GM23248 (cell line): ENCODE data around the gene MAN2B2. TPM values are rescaled to one million over a fixed set of nuclear protein-coding genes. Genes with fewer than 3 reads are reported as not detected.
A peak's percentile ranks its signal among the peaks of the same experiment; 100 is the strongest.

Source experiments
- DNase-seq: peaks from one replicate; pipeline ENCODE4 v3.0.0-alpha.2; 2015
- H2AFZ ChIP-seq: fragments of 200-600 bp; sonication (generic); 2 replicates; pipeline ENCODE4 v1.6.1; 2016; ENCODE audit warnings: antibody characterized with exemption
- H3F3A ChIP-seq: fragments of 200-600 bp; sonication (generic); 2 replicates; pipeline ENCODE4 v1.6.1; 2016; ENCODE audit warnings: mild to moderate bottlenecking, antibody characterized with exemption, mixed run types; ENCODE audit not compliant: insufficient read depth
- H3K27ac ChIP-seq: fragments of 200-600 bp; sonication (generic); 2 replicates; pipeline ENCODE4 v1.5.1; 2016; ENCODE audit warnings: mild to moderate bottlenecking
- H3K27me3 ChIP-seq: fragments of 200-600 bp; sonication (generic); replicated peaks from 2 replicates; pipeline ENCODE4 v1.6.1; 2016; ENCODE audit warnings: mild to moderate bottlenecking; ENCODE audit not compliant: insufficient read depth
- H3K36me3 ChIP-seq: fragments of 200-600 bp; sonication (generic); 2 replicates; pipeline ENCODE4 v1.6.1; 2016; ENCODE audit warnings: low read depth, mild to moderate bottlenecking
- H3K4me1 ChIP-seq: fragments of 200-600 bp; sonication (generic); 2 replicates; pipeline ENCODE4 v1.6.1; 2016; ENCODE audit warnings: mild to moderate bottlenecking; ENCODE audit not compliant: insufficient read depth
- H3K4me2 ChIP-seq: fragments of 200-600 bp; sonication (generic); one replicate; pipeline ENCODE4 v1.6.1; 2016; ENCODE audit warnings: mild to moderate bottlenecking; ENCODE audit not compliant: unreplicated experiment
- H3K4me3 ChIP-seq: fragments of 200-600 bp; sonication (generic); 2 replicates; pipeline ENCODE4 v1.5.1; 2016; ENCODE audit warnings: mild to moderate bottlenecking
- H3K79me2 ChIP-seq: fragments of 200-600 bp; sonication (generic); 2 replicates; pipeline ENCODE4 v1.6.1; 2016; ENCODE audit warnings: mild to moderate bottlenecking; ENCODE audit not compliant: insufficient read depth
- H3K9ac ChIP-seq: fragments of 200-600 bp; sonication (generic); 2 replicates; pipeline ENCODE4 v1.6.1; 2016; ENCODE audit warnings: mild to moderate bottlenecking
- H3K9me2 ChIP-seq: fragments of 200-600 bp; sonication (generic); 2 replicates; pipeline ENCODE4 v1.6.1; 2016; ENCODE audit warnings: mixed run types, mild to moderate bottlenecking, moderate library complexity; ENCODE audit not compliant: insufficient read depth
- H3K9me3 ChIP-seq: fragments of 200-600 bp; sonication (generic); one replicate; pipeline ENCODE4 v1.6.1; 2017; ENCODE audit warnings: low read depth
- H4K20me1 ChIP-seq: fragments of 200-600 bp; sonication (generic); 2 replicates; pipeline ENCODE4 v1.6.0; 2016; ENCODE audit not compliant: insufficient read depth
- EZH2 ChIP-seq: fragments of 200-600 bp; sonication (generic); IDR thresholded peaks from 2 replicates; pipeline ENCODE4 v1.6.1; 2018; ENCODE audit warnings: antibody characterized with exemption, mild to moderate bottlenecking; ENCODE audit not compliant: insufficient read depth, poor library complexity, severe bottlenecking
- EZH2phosphoT487 ChIP-seq: fragments of 200-600 bp; sonication (generic); IDR thresholded peaks from 2 replicates; pipeline ENCODE4 v1.6.1; 2018; ENCODE audit warnings: antibody characterized with exemption, moderate library complexity, mild to moderate bottlenecking, low read depth; ENCODE audit not compliant: insufficient read depth
- WGBS, 2 experiments: methylation state at CpG; one replicate each; pipeline ENCODE4 v1.1.6; 2015 to 2017; ENCODE audit warnings: low lambda C conversion rate in 2 of 2, low coverage in 1 of 2; ENCODE audit errors: missing lambda C conversion rate in 2 of 2; 5-methylcytosine and 5-hydroxymethylcytosine counted together
- in situ Hi-C: fragments of 300-500 bp; cut with MboI; formaldehyde crosslinking; loops from 2 replicates; pipeline ENCODE4 v1.15.0; 2020
- polyA plus RNA-seq: library from polyadenylated mRNA; unstranded; fragments of >200 nt; fragmentation: Nextera tagmentation; extraction: Ambion mirVana; gene quantifications from 2 replicates; pipeline ENCODE4 v1.2.1, GENCODE V29; 2016
- total RNA-seq: library from RNA; depleted of rRNA; stranded (reverse); fragments of >200 nt; shearing (Covaris generic); gene quantifications from 2 replicates; pipeline ENCODE4 v1.2.3, GENCODE V29; 2014; rRNA removed

The MAN2B2 gene
- total RNA-seq = 40.1 and 50.1 TPM in 2 replicates
- polyA plus RNA-seq = 28.7 and 30.5 TPM in 2 replicates

- H3K36me3 ChIP-seq = no peaks in the 10 kb centered on the region
- H3K9ac ChIP-seq = peak within 1 kb of the TSS; percentile 87
- H3K4me1 ChIP-seq = no peaks in the 10 kb centered on the region
- TF ChIP-seq EZH2phosphoT487 (no peak), EZH2 (no peak)
- no peaks in the 10 kb centered on the region for H4K20me1 ChIP-seq
- 1 to 2% methylated on average over 34 to 45 of the region's 62 CpGs for WGBS, 2 experiments
- H3K27ac ChIP-seq = no peak within 1 kb of the TSS
- H3K79me2 ChIP-seq = 0 out of 2 replicates have a peak, but pooled peaks cover 5% of the 10 kb centered on the region
- peak; percentile 93 for DNase-seq
- H2AFZ ChIP-seq = peak within 1 kb of the TSS; percentile 89
- in situ Hi-C loops = no loop called here
- H3F3A ChIP-seq = no peaks in the 10 kb centered on the region
- H3K4me3 ChIP-seq = peak within 1 kb of the TSS; percentile 92
- peak within 1 kb of the TSS; percentile 91 for H3K4me2 ChIP-seq
- H3K9me3 ChIP-seq = no peaks in the 10 kb centered on the region
- H3K27me3 ChIP-seq = peaks cover 6% of the 10 kb centered on the region; the same call in 1 of the 2 replicates
- no peaks in the 10 kb centered on the region for H3K9me2 ChIP-seq
These were observed at the start of gene MAN2B2 for GRCh38 chr4:6574747-6575502. MAN2B2 (plus strand) TSS chr4:6575189; CDS start chr4:6575211, 22 bp downstream.

DNA sequence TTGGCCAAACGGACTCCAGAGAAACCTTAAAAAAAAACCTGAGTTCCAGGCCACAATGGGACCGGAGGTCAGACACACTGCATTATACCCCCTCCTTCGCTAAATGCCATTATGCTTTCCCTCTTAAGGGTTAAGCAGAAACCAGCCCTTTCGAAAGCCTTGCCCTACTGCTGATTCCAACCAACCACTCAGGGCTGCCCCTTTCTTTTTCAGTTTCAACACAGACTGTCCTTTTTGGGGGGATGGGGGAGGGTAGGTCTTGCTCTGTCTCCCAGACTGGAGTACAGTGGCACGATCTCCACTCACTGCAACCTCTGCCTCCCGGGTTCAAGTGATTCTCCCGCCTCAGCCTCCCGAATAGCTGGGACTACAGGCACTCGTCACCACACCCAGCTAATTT lies 49.5 kb upstream of the MAN2B2 start:
- no peaks in the 10 kb centered on the region for H3K79me2 ChIP-seq
- H3K27me3 ChIP-seq = peaks cover 4% of the 10 kb centered on the region; the same call in 1 of the 2 replicates
- no peaks in the 10 kb centered on the region for H4K20me1 ChIP-seq
- no peak overlapping the region for H3K9ac ChIP-seq
- DNase-seq = no peak
- H3K36me3 ChIP-seq = no peaks in the 10 kb centered on the region
- H3K4me1 ChIP-seq = no peaks in the 10 kb centered on the region
- no peaks in the 10 kb centered on the region for H3K9me2 ChIP-seq
- no peak overlapping the region for H3K4me2 ChIP-seq
- in situ Hi-C loops = no loop called here
- no peak for TF ChIP-seq EZH2
- no peak for TF ChIP-seq EZH2phosphoT487
- 51 to 64% methylated on average over 9 of the region's 9 CpGs for WGBS, 2 experiments
- H2AFZ ChIP-seq = no peak overlapping the region
- H3K9me3 ChIP-seq = no peaks in the 10 kb centered on the region
- H3F3A ChIP-seq = no peaks in the 10 kb centered on the region
- no peak overlapping the region for H3K27ac ChIP-seq
- H3K4me3 ChIP-seq = no peak overlapping the region

- H3K79me2 ChIP-seq = no peaks in the 10 kb centered on the region
- H2AFZ ChIP-seq = no peak overlapping the region
- DNase-seq = no peak
- H3F3A ChIP-seq = no peaks in the 10 kb centered on the region
- H3K27ac ChIP-seq = no peak overlapping the region
- no peaks in the 10 kb centered on the region for H3K9me3 ChIP-seq
- no peak overlapping the region for H3K4me2 ChIP-seq
- H3K9me2 ChIP-seq = no peaks in the 10 kb centered on the region
- TF ChIP-seq EZH2 = no peak
- TF ChIP-seq EZH2phosphoT487 = no peak
- H4K20me1 ChIP-seq = no peaks in the 10 kb centered on the region
- H3K9ac ChIP-seq = no peak overlapping the region
- H3K36me3 ChIP-seq = no peaks in the 10 kb centered on the region
- 29% methylated on average over 5 of the region's 5 CpGs for WGBS, 2 experiments
- in situ Hi-C loops = no loop called here
- peaks cover 4% of the 10 kb centered on the region; the same call in 1 of the 2 replicates for H3K27me3 ChIP-seq
- no peaks in the 10 kb centered on the region for H3K4me1 ChIP-seq
- no peak overlapping the region for H3K4me3 ChIP-seq
These were observed 48.8 kb upstream of the MAN2B2 start for GRCh38 chr4:6526156-6526555.

GRCh38 chr4:6526671-6527091 lies 48.3 kb upstream of the MAN2B2 start:
- Histone ChIP-seq H3F3A (no peaks in the 10 kb centered on the region), H4K20me1 (no peaks in the 10 kb centered on the region), H3K9me2 (no peaks in the 10 kb centered on the region), H3K4me2 (no peak overlapping the region), H3K36me3 (no peaks in the 10 kb centered on the region), H3K79me2 (no peaks in the 10 kb centered on the region), H2AFZ (no peak overlapping the region), H3K4me1 (no peaks in the 10 kb centered on the region), H3K9me3 (no peaks in the 10 kb centered on the region), H3K4me3 (no peak overlapping the region), H3K9ac (no peak overlapping the region), H3K27me3 (peaks cover 4% of the 10 kb centered on the region; the same call in 1 of the 2 replicates), H3K27ac (no peak overlapping the region)
- 16% methylated on average over 9 of the region's 9 CpGs for WGBS, 2 experiments
- no peak for DNase-seq
- TF ChIP-seq EZH2 (no peak), EZH2phosphoT487 (no peak)
- in situ Hi-C loops = no loop called here
